ENCODE results near the gene CDH23.

CDH23 gene

DNA sequence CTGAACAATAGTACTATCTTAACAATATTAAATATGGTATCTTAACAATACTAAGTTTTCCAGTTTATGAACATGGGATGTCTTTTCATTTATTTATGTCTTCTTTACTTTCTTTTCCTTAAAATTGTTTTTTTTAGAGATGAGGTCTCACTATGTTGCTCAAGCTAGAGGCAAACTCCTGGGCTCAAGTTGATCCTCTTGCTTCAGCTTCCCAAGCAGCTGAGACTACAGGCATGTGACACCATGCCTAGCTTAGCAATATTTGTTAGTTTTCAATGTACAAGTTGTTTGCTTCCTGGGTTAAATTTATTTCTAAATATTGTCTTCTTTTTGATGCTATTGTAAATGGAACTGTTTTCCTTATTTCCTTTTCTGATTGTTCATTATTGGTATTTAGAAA lies 16.9 kb downstream of the CDH23 start:
- no peak overlapping the region for H3K27ac ChIP-seq
- DNase-seq (ENCODE audit: low read depth, low spot score), result no peak

GRCh38 chr10:71414359-71414758 lies 17.6 kb downstream of the CDH23 start:
- H3K27ac ChIP-seq, result no peak overlapping the region
- DNase-seq (ENCODE audit: low read depth, low spot score), result no peak

GRCh38 chr10:71419002-71419540 lies 22.4 kb downstream of the CDH23 start:
- H3K27ac ChIP-seq, result no peak overlapping the region
- no peak for DNase-seq (ENCODE audit: low read depth, low spot score)

DNA sequence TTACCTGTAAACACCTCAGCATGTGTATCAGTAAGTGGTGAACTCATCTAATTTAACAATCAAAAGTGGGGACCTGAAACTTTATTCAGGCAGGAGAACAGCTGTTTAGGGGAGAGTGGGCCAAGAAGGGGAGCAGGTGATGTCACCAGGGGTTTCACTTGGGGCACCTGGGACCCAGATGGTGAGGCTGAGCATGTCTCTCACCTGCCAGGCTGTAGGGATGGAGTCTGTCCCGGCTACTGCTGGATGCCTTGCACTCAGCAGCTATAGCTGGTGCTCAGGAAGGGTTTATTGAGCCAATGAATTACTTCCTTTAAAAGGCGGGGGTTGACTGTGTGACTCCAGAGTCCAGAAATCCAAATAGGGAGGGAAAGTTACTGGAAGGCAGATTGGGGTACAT lies 23.0 kb downstream of the CDH23 start:
- H3K27ac ChIP-seq, result no peak overlapping the region
- DNase-seq (ENCODE audit: low read depth, low spot score), result no peak

DNA sequence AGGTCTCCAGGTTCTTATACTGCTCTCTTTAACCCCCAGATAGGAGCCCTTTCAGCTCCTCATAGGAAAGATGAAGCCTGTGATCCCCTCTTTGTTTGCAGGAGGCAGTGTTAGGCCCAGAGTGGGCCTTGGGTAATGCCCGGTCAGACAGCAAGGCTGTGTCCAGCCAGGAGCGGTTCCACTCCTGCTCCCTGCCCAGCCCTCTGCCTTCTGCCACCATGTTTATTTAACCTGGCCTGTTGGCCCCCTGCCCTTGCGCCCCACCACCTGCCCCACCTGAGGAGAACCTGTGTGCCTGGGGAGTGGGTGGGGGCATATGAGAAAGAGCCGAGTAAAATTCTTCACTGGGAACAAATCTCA lies 24.3 kb downstream of the CDH23 start:
- no peak for DNase-seq (ENCODE audit: low read depth, low spot score)
- H3K27ac ChIP-seq, result no peak overlapping the region

DNA sequence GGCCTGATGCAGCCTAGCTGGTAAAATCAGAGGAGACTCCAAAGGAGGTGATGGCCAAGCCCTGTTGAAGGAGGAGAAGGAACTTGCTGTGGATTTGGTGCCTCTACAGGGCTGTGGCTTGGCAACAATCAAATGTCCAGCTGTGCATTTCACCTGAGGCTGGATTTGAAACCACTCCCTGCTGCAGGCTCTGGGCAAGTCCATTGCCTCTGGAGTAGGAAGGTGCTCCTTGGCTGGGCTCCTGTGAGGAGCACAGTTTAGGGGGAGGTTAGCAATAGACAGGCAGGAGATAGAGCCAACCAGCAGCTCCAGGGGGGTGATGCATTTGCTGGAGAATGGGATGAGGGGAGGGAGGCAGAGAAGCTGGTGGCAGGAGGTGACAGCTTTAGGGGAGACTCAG lies 26.5 kb downstream of the CDH23 start:
- DNase-seq (ENCODE audit: low read depth, low spot score), result no peak
- no peak overlapping the region for H3K27ac ChIP-seq

GRCh38 chr10:71423901-71424300 lies 27.2 kb downstream of the CDH23 start:
- DNase-seq (ENCODE audit: low read depth, low spot score), result no peak

DNA sequence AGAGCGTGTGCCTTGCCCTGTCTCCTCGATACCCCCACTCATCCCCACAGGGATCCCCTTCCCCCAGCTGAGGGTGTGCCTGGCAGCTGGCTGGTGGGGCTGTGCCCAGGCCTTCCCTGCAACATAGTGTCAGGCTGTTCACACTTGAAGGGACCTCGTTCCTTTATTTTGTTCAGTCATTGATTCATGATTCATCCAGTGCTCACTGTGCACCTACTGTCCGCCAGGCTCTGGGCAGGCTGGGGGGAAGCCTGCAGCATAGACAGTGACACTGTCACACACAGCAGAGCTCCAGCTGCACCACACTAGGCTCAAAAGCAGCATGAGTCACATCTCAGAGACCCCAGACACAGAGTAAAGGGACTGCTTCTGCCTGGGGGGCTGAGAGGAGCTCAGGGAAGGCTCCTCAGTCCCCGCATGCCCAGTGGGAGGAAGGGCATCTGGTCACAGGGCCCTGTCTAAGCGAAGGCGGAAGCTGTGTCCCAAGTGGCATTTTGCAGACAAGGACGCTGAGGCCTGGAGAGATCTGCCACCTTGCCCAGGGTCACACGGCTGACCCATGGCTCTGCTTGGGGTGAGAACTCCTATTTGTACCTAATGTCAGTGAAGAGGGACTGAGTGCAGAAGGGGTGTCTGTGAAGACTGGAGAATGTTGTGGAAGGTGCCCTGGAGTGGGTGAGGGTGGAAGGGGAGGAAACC lies 27.9 kb downstream of the CDH23 start:
- DNase-seq (ENCODE audit: low read depth, low spot score), result no peak
- no peak overlapping the region for H3K27ac ChIP-seq

More at GRCh38 chr10:71423901-71424300, 27.2 kb downstream of the CDH23 start:
- no peak overlapping the region for H3K27ac ChIP-seq

DNA sequence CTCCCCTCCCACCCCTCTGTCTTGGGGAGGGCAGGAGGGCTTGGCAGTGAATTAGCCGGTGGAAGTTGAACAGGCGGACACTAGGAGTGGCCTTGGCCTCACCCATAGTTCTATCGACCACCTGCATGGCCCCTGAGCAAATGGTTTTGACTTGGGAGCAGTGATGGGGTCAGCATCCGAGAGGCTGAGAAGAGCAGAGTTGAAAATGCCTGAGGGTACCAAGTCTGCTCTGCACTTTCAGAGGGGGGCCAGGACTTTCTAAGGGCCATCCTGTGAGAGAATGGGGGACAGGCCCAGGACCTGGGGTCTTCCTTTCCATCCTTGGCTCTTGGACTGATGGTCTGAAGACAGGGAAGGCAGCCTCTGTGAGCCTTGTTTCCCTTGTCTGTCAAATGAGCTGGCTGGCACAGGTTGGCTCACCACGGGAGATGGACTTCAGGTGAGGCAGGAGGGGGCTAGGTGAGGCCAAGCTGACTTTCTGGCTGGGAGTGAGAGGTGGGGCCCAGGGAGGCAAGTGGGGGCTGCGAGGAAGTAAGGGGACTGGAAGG lies 29.4 kb downstream of the CDH23 start:
- DNase-seq (ENCODE audit: low read depth, low spot score), result no peak
- H3K27ac ChIP-seq, result no peak overlapping the region

DNA sequence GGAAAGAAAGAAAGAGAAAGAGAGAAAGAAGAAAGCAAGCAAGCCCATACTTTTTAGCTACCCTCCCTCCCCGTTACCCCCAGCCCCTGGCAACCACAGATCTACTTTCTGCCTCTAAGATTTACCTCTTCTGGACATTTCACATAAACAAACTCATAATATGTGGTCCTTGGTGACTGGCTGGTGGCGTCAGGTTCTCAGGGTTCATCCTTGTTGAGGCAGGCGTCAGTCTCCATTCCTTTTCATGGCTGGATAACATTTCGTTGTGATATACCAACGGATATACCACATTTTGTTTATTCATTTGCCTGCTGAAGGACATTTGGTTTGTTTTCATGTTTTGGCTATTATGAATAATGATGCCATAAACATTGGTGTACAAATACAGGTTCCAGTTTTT lies 30.5 kb downstream of the CDH23 start:
- no peak for DNase-seq (ENCODE audit: low read depth, low spot score)
- no peak overlapping the region for H3K27ac ChIP-seq

DNA sequence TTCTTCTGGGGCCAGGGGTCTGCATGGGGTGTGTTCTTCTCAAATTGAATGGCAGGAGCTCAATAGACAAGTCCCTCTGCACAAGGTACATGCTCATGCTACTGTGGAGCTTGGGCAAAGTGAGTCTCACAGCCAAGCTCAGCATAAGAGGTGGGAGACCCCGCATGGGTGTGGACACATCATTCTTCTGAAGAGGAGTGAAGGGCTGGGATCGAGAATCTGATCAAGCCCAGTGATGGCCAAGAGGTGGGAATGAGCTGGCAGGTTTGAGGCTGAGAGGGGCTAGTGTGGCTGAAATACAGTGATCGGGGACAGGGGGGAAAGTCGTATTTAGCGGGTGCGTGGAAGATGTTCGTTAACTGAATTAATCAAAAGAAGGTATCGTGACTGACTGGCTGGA lies 32.6 kb downstream of the CDH23 start:
- no peak for DNase-seq (ENCODE audit: low read depth, low spot score)

DNA sequence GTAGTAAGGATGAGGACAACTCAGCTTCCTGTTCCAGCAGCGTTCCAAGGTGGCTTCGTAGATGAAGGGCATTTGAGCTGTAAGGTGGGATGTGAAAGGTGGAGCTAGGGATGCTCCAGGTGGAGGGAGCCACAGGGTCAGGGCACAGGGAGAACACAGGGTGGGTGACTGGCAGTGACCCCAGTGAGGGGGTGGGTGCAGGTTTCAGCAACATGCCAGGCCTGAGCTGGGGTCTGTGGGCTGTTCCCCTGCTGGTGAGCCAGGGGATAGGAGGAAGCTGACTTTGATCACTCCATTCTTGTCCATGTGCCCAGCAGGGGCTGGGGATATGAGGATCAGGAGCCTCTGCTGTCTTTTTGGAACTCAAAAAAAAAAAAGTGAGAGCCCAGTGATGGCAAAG lies 33.2 kb downstream of the CDH23 start:
- H3K27ac ChIP-seq, result no peak overlapping the region
- DNase-seq (ENCODE audit: low read depth, low spot score), result no peak

More for the DNA sequence above, 32.6 kb downstream of the CDH23 start:
- no peak overlapping the region for H3K27ac ChIP-seq

DNA sequence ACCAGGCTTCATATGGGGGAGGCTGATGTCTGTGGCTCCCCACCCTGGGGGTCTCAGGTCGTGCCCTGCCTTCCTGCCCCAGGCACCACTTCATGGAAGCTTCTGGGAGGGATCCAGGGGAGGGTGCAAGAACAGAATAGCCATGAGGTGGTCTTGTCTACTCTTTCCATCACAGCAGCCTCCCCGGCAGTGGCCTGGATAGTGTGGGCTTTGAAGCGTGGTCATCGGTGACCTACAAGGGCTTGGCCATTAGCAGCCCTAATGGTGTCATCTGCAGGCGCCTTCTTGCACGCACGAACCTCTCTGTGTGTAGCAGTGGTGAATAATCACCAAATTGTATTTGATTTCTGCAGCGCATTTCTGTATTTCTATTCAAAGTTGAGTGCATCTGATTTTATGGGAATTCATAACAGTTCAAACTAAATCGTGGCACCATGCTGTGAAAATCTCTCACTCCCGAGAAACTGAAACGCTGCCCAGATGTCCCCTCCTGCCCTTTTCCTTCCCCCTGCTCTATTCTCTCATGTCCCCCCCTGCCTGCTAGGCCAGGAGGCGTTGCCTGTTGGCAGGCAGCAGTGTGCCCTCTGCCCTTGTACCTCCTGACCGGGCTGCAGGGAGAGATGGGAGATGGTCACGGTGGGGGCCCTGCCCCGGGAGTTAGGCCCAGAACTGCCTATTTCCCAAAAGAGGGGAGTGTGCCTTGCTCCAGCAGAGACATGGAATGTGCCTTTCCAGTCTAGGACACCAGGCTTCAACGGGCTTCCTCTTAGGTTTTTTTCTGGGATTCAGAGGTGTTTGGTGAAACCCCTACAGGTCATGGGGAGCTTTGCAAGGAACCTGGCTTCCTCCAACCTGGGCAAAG lies 34.8 kb downstream of the CDH23 start:
- H3K27ac ChIP-seq, result no peak overlapping the region
- no peak for DNase-seq (ENCODE audit: low read depth, low spot score)

DNA sequence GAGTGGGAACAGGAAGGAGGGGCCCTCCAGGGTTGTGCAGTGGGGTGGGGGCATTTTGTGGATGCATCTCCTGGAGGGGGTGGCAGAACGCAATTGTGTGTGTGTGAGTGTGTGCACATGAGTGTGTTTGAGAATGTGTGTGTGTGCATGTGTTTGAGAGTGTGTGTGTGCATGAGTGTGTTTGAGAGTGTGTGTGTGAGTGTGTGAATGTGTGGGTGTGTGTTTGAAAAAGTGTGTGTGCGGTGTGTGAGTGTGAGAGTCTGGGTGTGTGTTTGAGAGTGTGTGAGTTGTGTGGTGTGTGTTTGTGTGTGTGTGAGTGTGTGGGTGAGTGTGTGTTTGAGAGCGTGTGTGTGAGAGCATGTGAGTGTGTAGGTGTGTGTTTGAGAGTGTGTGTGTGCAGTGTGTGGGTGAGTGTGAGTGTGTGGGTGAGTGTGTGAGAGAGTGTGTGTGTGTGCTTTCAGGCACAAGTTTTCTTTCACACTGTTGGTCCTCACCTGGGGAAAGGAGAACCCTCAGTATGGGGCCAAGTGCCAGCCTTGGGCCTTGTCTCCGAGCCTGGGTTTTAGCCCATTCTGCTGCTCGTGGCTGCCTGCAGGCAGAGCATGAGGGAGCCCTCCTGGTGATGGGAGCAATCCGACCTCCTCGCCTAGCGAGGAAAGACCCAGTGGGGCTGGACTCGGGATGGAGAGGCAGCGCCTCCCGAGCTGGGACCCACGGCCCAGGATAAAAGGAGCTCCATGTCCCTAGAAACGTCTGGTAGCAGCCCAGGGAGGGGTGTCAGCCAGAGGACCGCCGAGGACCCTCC lies 35.6 kb downstream of the CDH23 start:
- no peak overlapping the region for H3K27ac ChIP-seq
- DNase-seq (ENCODE audit: low read depth, low spot score), result no peak

- DNase-seq (ENCODE audit: low read depth, low spot score), result no peak
- H3K27ac ChIP-seq, result no peak overlapping the region
Observed at GRCh38 chr10:71432956-71433767, 36.4 kb downstream of the CDH23 start.

GRCh38 chr10:71433768-71434744 lies 37.3 kb downstream of the CDH23 start:
- DNase-seq (ENCODE audit: low read depth, low spot score), result no peak
- H3K27ac ChIP-seq, result no peak overlapping the region

- no peak for DNase-seq (ENCODE audit: low read depth, low spot score)
- H3K27ac ChIP-seq, result no peak overlapping the region
Observed at GRCh38 chr10:71434760-71435394, 38.2 kb downstream of the CDH23 start.
